PFSK-1 (cell line): ENCODE data around the gene CBX8.

Source experiments
- FOXP2 ChIP-seq: optimal IDR thresholded peaks from 2 replicates; pipeline ENCODE3; 2011; ENCODE audit warnings: borderline replicate concordance, control low read depth, inconsistent platforms; ENCODE audit not compliant: insufficient read depth; ENCODE audit errors: extremely low read length, extremely low read depth
- POLR2AphosphoS5 ChIP-seq: IDR thresholded peaks from 2 replicates; pipeline ENCODE4 v1.6.1; 2012; ENCODE audit warnings: low read depth, mild to moderate bottlenecking, control low read depth, low read length, moderate library complexity
- REST ChIP-seq, 2 experiments: IDR thresholded peaks; 2 replicates each; pipeline versions ENCODE4 v1.6.1 to v1.8.0; 2011 to 2012; ENCODE audit warnings: low read depth in 2 of 2, low read length in 2 of 2, control low read depth in 1 of 2, inconsistent platforms in 1 of 2, mild to moderate bottlenecking in 1 of 2, moderate library complexity in 1 of 2; ENCODE audit not compliant: insufficient read depth in 1 of 2
- SIN3A ChIP-seq: IDR thresholded peaks from 2 replicates; pipeline ENCODE4 v1.6.1; 2012; ENCODE audit warnings: mild to moderate bottlenecking, low read length, moderate library complexity, borderline replicate concordance; ENCODE audit not compliant: insufficient read depth
- TAF1 ChIP-seq: IDR thresholded peaks from 2 replicates; pipeline ENCODE4 v1.6.1; 2012; ENCODE audit warnings: low read length, control low read depth, borderline replicate concordance; ENCODE audit not compliant: insufficient read depth

CBX8 gene

GRCh38 chr17:79819534-79820276 lies 22.8 kb upstream of the CBX8 start:
- TF ChIP-seq POLR2AphosphoS5 (no peak), TAF1 (no peak), FOXP2 (no peak), REST (IDR thresholded peaks at IDR 0.05; ENCODE audit: insufficient read depth in 1 of 2, low read depth in 2 of 2, low read length in 2 of 2) (no peak), SIN3A (no peak)

GRCh38 chr17:79819085-79819484 lies 22.2 kb upstream of the CBX8 start:
- TF ChIP-seq SIN3A (no peak), POLR2AphosphoS5 (no peak), TAF1 (no peak), FOXP2 (no peak), REST (IDR thresholded peaks at IDR 0.05; ENCODE audit: insufficient read depth in 1 of 2, low read depth in 2 of 2, low read length in 2 of 2) (no peak)

GRCh38 chr17:79818026-79818758 lies 21.3 kb upstream of the CBX8 start:
- TF ChIP-seq POLR2AphosphoS5 (no peak), REST (IDR thresholded peaks at IDR 0.05; ENCODE audit: insufficient read depth in 1 of 2, low read depth in 2 of 2, low read length in 2 of 2) (no peak), SIN3A (no peak), FOXP2 (no peak), TAF1 (no peak)

GRCh38 chr17:79815836-79816461 lies 19.1 kb upstream of the CBX8 start:
- TF ChIP-seq REST (IDR thresholded peaks at IDR 0.05; ENCODE audit: insufficient read depth in 1 of 2, low read depth in 2 of 2, low read length in 2 of 2) (no peak), TAF1 (no peak), SIN3A (no peak), POLR2AphosphoS5 (no peak), FOXP2 (no peak)
